ENCODE measurements around the gene C13orf46. TPM values are rescaled to one million over a fixed set of nuclear protein-coding genes. Genes with fewer than 3 reads are reported as not detected.

Gene C13orf46
- total RNA-seq, 1 experiment from 2014 or later: 0.07 TPM

DNA sequence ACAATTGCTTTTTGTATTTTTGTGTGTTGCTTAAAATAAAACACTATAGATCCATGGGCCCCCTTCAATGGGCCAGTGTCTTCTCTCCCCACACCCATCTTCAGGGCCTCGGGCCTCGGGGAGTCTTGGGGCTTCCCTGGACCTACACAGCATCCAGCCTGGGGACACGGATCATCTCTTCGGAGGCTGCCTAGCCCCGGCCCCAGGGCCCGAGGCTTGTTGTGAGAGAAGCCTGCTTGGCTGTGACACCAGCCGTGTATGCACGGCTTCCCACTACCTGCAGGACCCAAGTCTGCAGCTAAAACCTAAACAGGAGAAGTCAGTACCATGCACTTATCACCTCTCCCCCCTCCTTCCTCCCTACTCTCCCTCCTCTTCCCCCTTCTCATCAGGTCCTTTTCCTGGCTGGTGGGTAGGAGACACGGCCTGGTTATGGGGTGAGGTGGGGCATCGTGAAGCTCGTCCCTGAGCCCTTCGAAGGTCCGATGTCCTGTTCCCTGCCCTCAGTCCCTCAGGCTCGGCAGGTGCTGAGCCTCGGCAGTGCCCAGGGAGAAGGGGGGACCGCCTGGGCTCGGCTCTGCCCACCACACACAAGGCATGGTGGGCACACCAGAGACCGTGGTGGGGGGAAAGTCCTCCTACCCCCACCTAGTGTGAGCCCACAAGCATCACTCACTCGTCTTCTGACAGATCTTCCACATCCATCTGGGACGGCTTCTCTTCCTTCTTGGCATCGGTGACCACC, 9.5 kb downstream of the C13orf46 start:
- intact Hi-C loops (cut with micrococcal nuclease): no loop called here
- H3F3A ChIP-seq (ENCODE audit: low read length, unreplicated experiment): no peaks in the 10 kb centered on the region
- no peak overlapping the region for H3K27ac ChIP-seq (ENCODE audit: low read length)
- no peaks in the 10 kb centered on the region for H3K9me3 ChIP-seq (ENCODE audit: low read length)
- DNase-seq: no peak
- no peak overlapping the region for H3K9ac ChIP-seq (ENCODE audit: low read length)
- no peaks in the 10 kb centered on the region for H3K79me2 ChIP-seq (ENCODE audit: low read length)
- ChIA-PET POLR2A (ENCODE audit: unreplicated experiment) (no interaction called here), CTCF (no interaction called here)
- H3K36me3 ChIP-seq (ENCODE audit: low read depth, low read length): peaks cover 4% of the 10 kb centered on the region; the same call in 1 of the 2 replicates
- BruUV-seq (replicated peaks): no TSS peak
- TF ChIP-seq EZH2phosphoT487 (IDR thresholded peaks at IDR 0.05; ENCODE audit: borderline replicate concordance, low read length) (no peak), EZH2 (IDR thresholded peaks at IDR 0.05; ENCODE audit: low read length, unreplicated experiment) (no peak)
- TF ChIP-seq, protein P1, sequence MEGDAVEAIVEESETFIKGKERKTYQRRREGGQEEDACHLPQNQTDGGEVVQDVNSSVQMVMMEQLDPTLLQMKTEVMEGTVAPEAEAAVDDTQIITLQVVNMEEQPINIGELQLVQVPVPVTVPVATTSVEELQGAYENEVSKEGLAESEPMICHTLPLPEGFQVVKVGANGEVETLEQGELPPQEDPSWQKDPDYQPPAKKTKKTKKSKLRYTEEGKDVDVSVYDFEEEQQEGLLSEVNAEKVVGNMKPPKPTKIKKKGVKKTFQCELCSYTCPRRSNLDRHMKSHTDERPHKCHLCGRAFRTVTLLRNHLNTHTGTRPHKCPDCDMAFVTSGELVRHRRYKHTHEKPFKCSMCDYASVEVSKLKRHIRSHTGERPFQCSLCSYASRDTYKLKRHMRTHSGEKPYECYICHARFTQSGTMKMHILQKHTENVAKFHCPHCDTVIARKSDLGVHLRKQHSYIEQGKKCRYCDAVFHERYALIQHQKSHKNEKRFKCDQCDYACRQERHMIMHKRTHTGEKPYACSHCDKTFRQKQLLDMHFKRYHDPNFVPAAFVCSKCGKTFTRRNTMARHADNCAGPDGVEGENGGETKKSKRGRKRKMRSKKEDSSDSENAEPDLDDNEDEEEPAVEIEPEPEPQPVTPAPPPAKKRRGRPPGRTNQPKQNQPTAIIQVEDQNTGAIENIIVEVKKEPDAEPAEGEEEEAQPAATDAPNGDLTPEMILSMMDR (conservative IDR thresholded peaks at IDR 0.05; ENCODE audit: low read depth, low read length): no peak
- H2AFZ ChIP-seq (ENCODE audit: low read length): no peak overlapping the region
- H3K9me2 ChIP-seq (replicated peaks; ENCODE audit: low read length): no peaks in the 10 kb centered on the region
- H3K27me3 ChIP-seq (ENCODE audit: low read length): no peaks in the 10 kb centered on the region
- H3K4me3 ChIP-seq (ENCODE audit: low read length): no peak overlapping the region
- no peak for ATAC-seq
- no peak overlapping the region for H3K4me2 ChIP-seq (ENCODE audit: low read length)
- H3K4me1 ChIP-seq (ENCODE audit: insufficient read depth, low read length): no peaks in the 10 kb centered on the region
- no peaks in the 10 kb centered on the region for H4K20me1 ChIP-seq (ENCODE audit: low read length)

DNA sequence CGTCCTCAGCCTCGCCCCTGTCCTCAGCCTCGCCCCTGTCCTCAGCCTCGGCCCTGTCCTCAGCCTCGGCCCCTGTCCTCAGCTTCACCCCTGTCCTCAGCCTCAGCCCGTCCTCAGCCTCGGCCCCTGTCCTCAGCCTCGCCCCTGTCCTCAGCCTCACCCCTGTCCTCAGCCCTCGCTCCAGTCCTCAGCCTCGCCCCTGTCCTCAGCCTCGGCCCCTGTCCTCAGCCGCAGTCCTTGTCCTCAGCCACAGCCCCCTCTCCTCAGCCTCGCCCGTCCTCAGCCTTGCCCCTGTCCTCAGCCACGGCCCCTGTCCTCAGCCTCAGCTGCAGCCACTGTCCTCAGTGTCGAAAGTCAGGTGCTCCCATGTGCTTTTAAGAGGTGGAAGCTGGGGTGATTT, 10.5 kb downstream of the C13orf46 start:
- Histone ChIP-seq H2AFZ (ENCODE audit: low read length) (no peak overlapping the region), H3K9me2 (replicated peaks; ENCODE audit: low read length) (no peaks in the 10 kb centered on the region), H3K79me2 (ENCODE audit: low read length) (no peaks in the 10 kb centered on the region), H4K20me1 (ENCODE audit: low read length) (no peaks in the 10 kb centered on the region), H3K4me3 (ENCODE audit: low read length) (no peak overlapping the region), H3F3A (ENCODE audit: low read length, unreplicated experiment) (no peaks in the 10 kb centered on the region), H3K4me1 (ENCODE audit: insufficient read depth, low read length) (no peaks in the 10 kb centered on the region), H3K36me3 (ENCODE audit: low read depth, low read length) (peaks cover 4% of the 10 kb centered on the region; the same call in 1 of the 2 replicates), H3K9ac (ENCODE audit: low read length) (no peak overlapping the region), H3K27me3 (ENCODE audit: low read length) (no peaks in the 10 kb centered on the region), H3K27ac (ENCODE audit: low read length) (no peak overlapping the region), H3K4me2 (ENCODE audit: low read length) (no peak overlapping the region), H3K9me3 (ENCODE audit: low read length) (no peaks in the 10 kb centered on the region)
- ATAC-seq: no peak
- DNase-seq: no peak
- BruUV-seq (replicated peaks): no TSS peak
- ChIA-PET POLR2A (ENCODE audit: unreplicated experiment) (no interaction called here), CTCF (no interaction called here)
- intact Hi-C loops (cut with micrococcal nuclease): no loop called here
- TF ChIP-seq EZH2phosphoT487 (IDR thresholded peaks at IDR 0.05; ENCODE audit: borderline replicate concordance, low read length): no peak
- TF ChIP-seq, protein P1 (conservative IDR thresholded peaks at IDR 0.05; ENCODE audit: low read depth, low read length): no peak
- no peak for TF ChIP-seq EZH2 (IDR thresholded peaks at IDR 0.05; ENCODE audit: low read length, unreplicated experiment)

DNA sequence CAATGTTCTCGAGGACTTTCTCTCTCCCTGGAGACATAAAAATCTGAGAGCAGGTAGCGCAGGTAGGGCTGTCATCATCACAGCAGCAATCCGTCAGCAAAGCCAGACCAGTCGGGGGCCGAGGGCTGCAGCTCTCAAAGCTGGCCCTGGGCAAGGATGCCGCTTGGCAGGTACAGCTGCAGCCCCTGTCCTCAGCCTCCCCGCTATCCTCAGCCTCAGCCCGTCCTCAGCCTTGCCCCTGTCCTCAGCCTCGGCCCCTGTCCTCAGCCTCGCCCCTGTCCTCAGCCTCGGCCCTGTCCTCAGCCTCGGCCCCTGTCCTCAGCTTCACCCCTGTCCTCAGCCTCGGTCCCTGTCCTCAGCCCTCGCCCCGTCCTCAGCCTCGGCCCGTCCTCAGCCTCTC, 10.9 kb downstream of the C13orf46 start:
- no TSS peak for BruUV-seq (replicated peaks)
- Histone ChIP-seq H3K9me2 (replicated peaks; ENCODE audit: low read length) (no peaks in the 10 kb centered on the region), H3K9ac (ENCODE audit: low read length) (no peak overlapping the region), H3K27ac (ENCODE audit: low read length) (no peak overlapping the region), H2AFZ (ENCODE audit: low read length) (no peak overlapping the region), H3F3A (ENCODE audit: low read length, unreplicated experiment) (no peaks in the 10 kb centered on the region), H3K36me3 (ENCODE audit: low read depth, low read length) (peaks cover 4% of the 10 kb centered on the region; the same call in 1 of the 2 replicates), H3K27me3 (ENCODE audit: low read length) (no peaks in the 10 kb centered on the region), H3K4me3 (ENCODE audit: low read length) (no peak overlapping the region), H3K4me1 (ENCODE audit: insufficient read depth, low read length) (no peaks in the 10 kb centered on the region), H3K9me3 (ENCODE audit: low read length) (no peaks in the 10 kb centered on the region), H3K4me2 (ENCODE audit: low read length) (no peak overlapping the region), H4K20me1 (ENCODE audit: low read length) (no peaks in the 10 kb centered on the region), H3K79me2 (ENCODE audit: low read length) (no peaks in the 10 kb centered on the region)
- intact Hi-C loops (cut with micrococcal nuclease): no loop called here
- TF ChIP-seq, protein P1 (conservative IDR thresholded peaks at IDR 0.05; ENCODE audit: low read depth, low read length): no peak
- TF ChIP-seq EZH2phosphoT487 (IDR thresholded peaks at IDR 0.05; ENCODE audit: borderline replicate concordance, low read length) (no peak), EZH2 (IDR thresholded peaks at IDR 0.05; ENCODE audit: low read length, unreplicated experiment) (no peak)
- ATAC-seq: no peak
- POLR2A ChIA-PET (ENCODE audit: unreplicated experiment): no interaction called here
- CTCF ChIA-PET: no interaction called here
- no peak for DNase-seq
